PC-3 (cell line): ENCODE results near the gene NPIPA3. TPM values are rescaled to one million over a fixed set of nuclear protein-coding genes. Genes with fewer than 3 reads are reported as not detected.
A peak's percentile ranks its signal among the peaks of the same experiment; 100 is the strongest.
"Not testable (repeated sequence)": the region's sequence is repeated elsewhere in the genome, so short reads cannot be mapped to it uniquely, and the experiment has no call there.

ENCODE experiments used
- ATAC-seq: fragments of 200-7000 bp; cut with Tn5 transposase; 2 replicates; pipeline ENCODE4 v1.9.1; 2020; ENCODE audit warnings: mild to moderate bottlenecking, moderate library complexity
- BruUV-seq: library from RNA; stranded (reverse); fragments of 400-500 nt; replicated peaks from 2 replicates; lab custom pipeline; 2021; lab: Mats Ljungman, UMichigan
- CTCF ChIA-PET: fragments of 300-600 bp; sonication (Branson Sonifier 250); formaldehyde crosslinking; loops from one replicate; lab custom pipeline; 2022; ENCODE audit warnings: antibody characterized with exemption; lab: Charles Lee
- POLR2A ChIA-PET: fragments of 300-600 bp; sonication (Branson Sonifier 250); formaldehyde crosslinking; loops from one replicate; lab custom pipeline; 2022; ENCODE audit warnings: antibody characterized with exemption; ENCODE audit not compliant: unreplicated experiment; lab: Charles Lee
- DNase-seq: peaks from one replicate; pipeline ENCODE4 v3.0.0-alpha.2; 2015
- H2AFZ ChIP-seq: fragments of 300-600 bp; sonication (generic); 2 replicates; pipeline ENCODE4 v1.6.0; 2016; ENCODE audit warnings: antibody characterized with exemption, low read length
- H3F3A ChIP-seq: fragments of 300-600 bp; sonication (generic); one replicate; pipeline ENCODE4 v1.6.0; 2017; ENCODE audit warnings: antibody characterized with exemption, low read length, control low read depth, mild to moderate bottlenecking; ENCODE audit not compliant: unreplicated experiment
- H3K27ac ChIP-seq: fragments of 300-600 bp; sonication (generic); 2 replicates; pipeline ENCODE4 v1.5.1; 2016; ENCODE audit warnings: mild to moderate bottlenecking, low read length
- H3K27me3 ChIP-seq: fragments of 300-600 bp; sonication (generic); 2 replicates; pipeline ENCODE4 v1.6.1; 2016; ENCODE audit warnings: low read length, mixed read lengths
- H3K36me3 ChIP-seq: fragments of 300-600 bp; sonication (generic); 2 replicates; pipeline ENCODE4 v1.6.1; 2016; ENCODE audit warnings: low read depth, mixed run types, low read length, mixed read lengths
- H3K4me1 ChIP-seq: fragments of 300-600 bp; sonication (generic); 2 replicates; pipeline ENCODE4 v1.5.1; 2016; ENCODE audit warnings: low read length; ENCODE audit not compliant: insufficient read depth
- H3K4me2 ChIP-seq: fragments of 300-600 bp; sonication (generic); 2 replicates; pipeline ENCODE4 v1.6.0; 2016; ENCODE audit warnings: low read length
- H3K4me3 ChIP-seq: fragments of 300-600 bp; sonication (generic); 2 replicates; pipeline ENCODE4 v1.5.1; 2016; ENCODE audit warnings: mild to moderate bottlenecking, low read length, mixed read lengths
- H3K79me2 ChIP-seq: fragments of 300-600 bp; sonication (generic); 2 replicates; pipeline ENCODE4 v1.6.1; 2017; ENCODE audit warnings: low read length, mixed read lengths
- H3K9ac ChIP-seq: fragments of 300-600 bp; sonication (generic); 2 replicates; pipeline ENCODE4 v1.6.0; 2016; ENCODE audit warnings: mild to moderate bottlenecking, low read length
- H3K9me2 ChIP-seq: fragments of 300-600 bp; sonication (generic); replicated peaks from 2 replicates; pipeline ENCODE4 v1.6.1; 2016; ENCODE audit warnings: mixed run types, low read length, mixed read lengths
- H3K9me3 ChIP-seq: fragments of 300-600 bp; sonication (generic); 2 replicates; pipeline ENCODE4 v1.6.1; 2016; ENCODE audit warnings: low read length, mixed read lengths
- H4K20me1 ChIP-seq: fragments of 300-600 bp; sonication (generic); 2 replicates; pipeline ENCODE4 v1.6.1; 2016; ENCODE audit warnings: low read length, mixed read lengths
- EZH2 ChIP-seq: fragments of 300-600 bp; sonication (generic); IDR thresholded peaks from one replicate; pipeline ENCODE4 v1.6.1; 2017; ENCODE audit warnings: antibody characterized with exemption, mild to moderate bottlenecking, low read length; ENCODE audit not compliant: unreplicated experiment
- EZH2phosphoT487 ChIP-seq: fragments of 300-600 bp; sonication (generic); IDR thresholded peaks from 2 replicates; pipeline ENCODE4 v1.6.1; 2018; ENCODE audit warnings: mild to moderate bottlenecking, antibody characterized with exemption, low read length, borderline replicate concordance
- intact Hi-C: fragments of 100-400 bp; cut with micrococcal nuclease; formaldehyde crosslinking; loops from 2 replicates; pipeline ENCODE4 v1.9.0; 2023
- total RNA-seq: library from RNA; depleted of rRNA; stranded (reverse); fragments of >200 nt; gene quantifications from 2 replicates; pipeline ENCODE4 v1.2.3, GENCODE V29; 2014
- TF ChIP-seq, protein P1 (sequence below): fragments of 300-600 bp; sonication (generic); conservative IDR thresholded peaks from 2 replicates; pipeline ENCODE4 v1.5.1; 2017; ENCODE audit warnings: antibody characterized with exemption, low read depth, mild to moderate bottlenecking, low read length

Gene NPIPA3
- total RNA-seq, 1 experiment from 2014 or later: 1.1 TPM

DNA sequence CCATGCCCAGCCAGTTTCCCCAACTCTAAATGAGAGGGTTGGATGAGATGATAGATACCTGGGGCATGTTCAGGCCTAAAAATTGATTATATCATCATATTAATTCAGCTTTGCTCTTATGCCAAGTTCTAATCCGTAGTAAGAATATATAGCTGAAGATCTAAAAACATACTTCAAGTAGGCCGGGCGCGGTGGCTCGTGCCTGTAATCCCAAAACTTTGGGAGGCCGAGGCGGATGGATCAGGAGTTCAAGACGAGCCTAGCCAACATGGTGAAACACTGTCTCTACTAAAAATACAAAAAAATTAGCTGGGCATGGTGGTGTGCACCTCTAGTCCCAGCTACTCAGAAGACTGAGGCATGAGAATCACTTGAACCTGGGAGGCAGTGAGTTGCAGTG is 21.1 kb upstream of the NPIPA3 start:
- ATAC-seq (no peak), DNase-seq (no peak)
- Histone ChIP-seq H3K4me2 (no peak overlapping the region), H3K27me3 (no peaks in the 10 kb centered on the region), H3K27ac (no peak overlapping the region), H2AFZ (no peak overlapping the region), H4K20me1 (no peaks in the 10 kb centered on the region), H3F3A (no peaks in the 10 kb centered on the region), H3K36me3 (no peaks in the 10 kb centered on the region), H3K9me2 (no peaks in the 10 kb centered on the region), H3K4me3 (no peak overlapping the region), H3K4me1 (no peaks in the 10 kb centered on the region), H3K9me3 (no peaks in the 10 kb centered on the region), H3K9ac (no peak overlapping the region), H3K79me2 (no peaks in the 10 kb centered on the region)
- ChIA-PET CTCF (no interaction called here), POLR2A (no interaction called here)
- TF ChIP-seq EZH2phosphoT487 (no peak), EZH2 (no peak)
- TF ChIP-seq, protein P1, sequence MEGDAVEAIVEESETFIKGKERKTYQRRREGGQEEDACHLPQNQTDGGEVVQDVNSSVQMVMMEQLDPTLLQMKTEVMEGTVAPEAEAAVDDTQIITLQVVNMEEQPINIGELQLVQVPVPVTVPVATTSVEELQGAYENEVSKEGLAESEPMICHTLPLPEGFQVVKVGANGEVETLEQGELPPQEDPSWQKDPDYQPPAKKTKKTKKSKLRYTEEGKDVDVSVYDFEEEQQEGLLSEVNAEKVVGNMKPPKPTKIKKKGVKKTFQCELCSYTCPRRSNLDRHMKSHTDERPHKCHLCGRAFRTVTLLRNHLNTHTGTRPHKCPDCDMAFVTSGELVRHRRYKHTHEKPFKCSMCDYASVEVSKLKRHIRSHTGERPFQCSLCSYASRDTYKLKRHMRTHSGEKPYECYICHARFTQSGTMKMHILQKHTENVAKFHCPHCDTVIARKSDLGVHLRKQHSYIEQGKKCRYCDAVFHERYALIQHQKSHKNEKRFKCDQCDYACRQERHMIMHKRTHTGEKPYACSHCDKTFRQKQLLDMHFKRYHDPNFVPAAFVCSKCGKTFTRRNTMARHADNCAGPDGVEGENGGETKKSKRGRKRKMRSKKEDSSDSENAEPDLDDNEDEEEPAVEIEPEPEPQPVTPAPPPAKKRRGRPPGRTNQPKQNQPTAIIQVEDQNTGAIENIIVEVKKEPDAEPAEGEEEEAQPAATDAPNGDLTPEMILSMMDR: no peak
- BruUV-seq: no TSS peak
- intact Hi-C loops: no loop called here

DNA sequence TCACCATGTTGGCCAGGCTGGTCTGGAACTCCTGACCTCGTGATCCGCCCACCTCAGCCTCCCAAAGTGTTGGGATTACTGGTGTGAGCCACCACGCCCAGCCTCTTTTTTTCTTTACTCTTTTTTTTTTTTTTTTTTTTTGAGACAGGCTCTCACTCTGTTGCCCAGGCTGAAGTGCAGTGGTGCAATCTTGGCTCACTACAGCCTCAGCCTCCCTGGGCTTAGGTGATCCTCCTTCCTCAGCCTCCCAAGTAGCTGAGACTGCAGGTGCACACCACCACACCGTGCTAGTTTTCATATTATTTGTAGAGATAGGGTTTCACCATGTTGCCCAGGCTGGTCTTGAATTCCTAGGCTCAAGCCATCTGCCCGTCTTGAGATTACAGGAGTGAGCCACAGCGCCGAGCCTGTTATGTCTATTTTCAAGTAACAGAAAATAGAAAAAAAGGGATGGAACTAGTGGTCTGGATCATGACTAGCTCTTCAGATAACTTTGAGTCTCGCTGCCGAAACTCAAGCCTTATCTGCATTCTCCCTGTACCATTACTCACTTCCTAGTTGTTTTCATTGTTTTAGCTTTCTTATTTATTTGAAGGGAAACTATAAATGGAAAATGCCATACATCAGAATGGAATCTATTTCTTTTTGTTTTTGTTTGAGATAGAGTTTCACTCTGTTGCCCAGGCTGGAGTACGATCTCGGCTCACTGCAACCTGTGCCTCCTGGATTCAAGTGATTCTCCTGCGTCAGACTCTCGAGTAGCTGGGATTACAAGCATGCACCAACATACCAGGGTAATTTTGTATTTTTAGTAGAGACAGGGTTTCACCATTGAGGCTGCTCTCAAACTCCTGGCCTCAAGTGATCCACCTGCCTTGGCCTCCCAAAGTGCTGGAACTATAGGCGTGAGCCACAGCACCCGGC is 17.1 kb upstream of the NPIPA3 start:
- H3K4me2 ChIP-seq, H3K79me2 ChIP-seq, H3K36me3 ChIP-seq, H3K4me3 ChIP-seq, H3K9me2 ChIP-seq, H4K20me1 ChIP-seq, intact Hi-C loops, H2AFZ ChIP-seq, H3K27me3 ChIP-seq, H3K9ac ChIP-seq, DNase-seq, H3K27ac ChIP-seq, BruUV-seq, H3K9me3 ChIP-seq, CTCF ChIA-PET, ATAC-seq, POLR2A ChIA-PET, H3K4me1 ChIP-seq, H3F3A ChIP-seq: not testable (repeated sequence)

GRCh38 chr16:14694129-14694528 is 9.1 kb upstream of the NPIPA3 start, which contains the start of gene PLA2G10:
Gene PLA2G10, minus strand, starts transcription at chr16:14694308. Its CDS starts 79 bp downstream, at chr16:14694229.
- H3K9me3 ChIP-seq, H3K4me2 ChIP-seq, DNase-seq, POLR2A ChIA-PET, H3K36me3 ChIP-seq, H3K4me1 ChIP-seq, H3K9ac ChIP-seq, H3F3A ChIP-seq, H3K27me3 ChIP-seq, CTCF ChIA-PET, H3K79me2 ChIP-seq, H4K20me1 ChIP-seq, H3K4me3 ChIP-seq, H3K27ac ChIP-seq, H2AFZ ChIP-seq, BruUV-seq, H3K9me2 ChIP-seq, intact Hi-C loops: not testable (repeated sequence)
- peak; percentile 74 for ATAC-seq

DNA sequence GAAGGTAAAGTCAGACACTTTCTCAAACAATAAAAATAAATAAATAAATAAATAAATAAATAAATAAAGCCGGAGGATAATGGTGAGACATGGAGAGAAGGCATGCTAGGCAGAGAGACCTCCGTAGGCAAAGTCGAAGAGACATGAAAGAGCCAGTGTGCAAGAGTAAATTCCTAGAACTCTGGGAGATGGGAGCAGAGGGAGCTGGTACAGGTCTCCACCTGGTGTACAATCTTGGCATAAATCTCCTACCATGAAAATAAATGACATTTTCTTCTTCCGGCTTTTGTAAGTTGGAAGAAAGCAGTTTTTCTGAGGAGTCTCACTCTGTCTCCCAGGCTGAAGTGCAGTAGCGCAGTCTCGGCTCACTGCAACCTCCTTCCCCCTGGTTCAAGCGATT is 1.4 kb upstream of the NPIPA3 start:
- peak; percentile 29 for ATAC-seq
- H3K4me2 ChIP-seq, H2AFZ ChIP-seq, H3K36me3 ChIP-seq, H3K4me3 ChIP-seq, POLR2A ChIA-PET, H3K27ac ChIP-seq, BruUV-seq, H3K27me3 ChIP-seq, DNase-seq, H3K79me2 ChIP-seq, H3K4me1 ChIP-seq, H3K9ac ChIP-seq, H4K20me1 ChIP-seq, CTCF ChIA-PET, H3K9me2 ChIP-seq, H3F3A ChIP-seq, intact Hi-C loops, H3K9me3 ChIP-seq: not testable (repeated sequence)

DNA sequence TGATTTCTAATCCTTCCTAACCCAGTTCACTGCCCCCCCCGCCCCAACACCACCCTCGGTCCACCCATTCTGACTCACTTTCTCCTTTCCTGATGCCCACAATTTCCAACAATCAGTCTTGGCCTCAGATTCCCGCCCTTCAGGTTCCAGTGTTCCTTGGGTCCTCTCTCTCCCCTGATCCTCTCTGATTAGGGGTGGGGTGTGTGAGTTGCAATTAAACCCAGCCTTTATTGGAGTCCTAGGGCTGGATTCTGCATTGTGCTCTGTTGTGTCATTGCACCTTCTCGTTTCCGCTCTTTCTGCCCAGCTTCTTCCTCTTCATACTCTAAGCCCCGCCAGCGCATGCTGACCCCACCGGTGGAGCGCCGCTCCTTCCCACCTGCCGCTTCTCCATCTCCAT is 539 bp upstream of the NPIPA3 start:
- H3K9me2 ChIP-seq, H3F3A ChIP-seq, H3K4me3 ChIP-seq, H3K4me2 ChIP-seq, intact Hi-C loops, H3K9me3 ChIP-seq, H4K20me1 ChIP-seq, H3K27me3 ChIP-seq, BruUV-seq, POLR2A ChIA-PET, H3K79me2 ChIP-seq, H3K36me3 ChIP-seq, DNase-seq, H3K4me1 ChIP-seq, H3K9ac ChIP-seq, H3K27ac ChIP-seq, H2AFZ ChIP-seq, CTCF ChIA-PET: not testable (repeated sequence)
- ATAC-seq: peak; percentile 12
